ENCODE data around the gene ABCC1.

DNA sequence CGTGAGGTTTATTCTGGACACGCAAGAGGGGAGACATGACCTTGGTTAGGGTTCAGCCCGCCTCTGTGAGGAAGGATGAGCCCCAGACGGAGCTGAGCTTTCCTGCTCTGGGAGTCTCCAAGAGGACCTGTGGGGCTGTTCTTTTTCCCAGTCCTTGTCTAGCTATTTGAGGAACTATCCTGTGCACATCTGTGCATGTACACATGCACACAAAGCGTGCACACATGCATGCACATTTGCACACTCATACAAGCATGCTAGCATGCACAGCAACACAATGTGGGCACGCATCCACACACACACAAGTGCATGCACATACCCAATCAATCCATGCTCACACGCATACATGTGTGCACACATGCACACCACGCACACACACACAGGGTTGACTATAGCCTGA lies 233.5 kb downstream of the ABCC1 start:
- TF ChIP-seq POLR2A (IDR thresholded peaks at IDR 0.05; ENCODE audit: low read length) (no peak), GATA1 (IDR thresholded peaks at IDR 0.05; ENCODE audit: low read depth, low read length) (no peak)
